ENCODE measurements around the gene AFDN.

Gene AFDN

GRCh38 chr6:167872538-167873210 is 46.0 kb downstream of the AFDN start:
- Histone ChIP-seq H3K27ac (no peak overlapping the region), H3K4me3 (no peak overlapping the region)
- TF ChIP-seq CTCF (IDR thresholded peaks at IDR 0.05): no peak
- DNase-seq (ENCODE audit: low spot score): no peak

DNA sequence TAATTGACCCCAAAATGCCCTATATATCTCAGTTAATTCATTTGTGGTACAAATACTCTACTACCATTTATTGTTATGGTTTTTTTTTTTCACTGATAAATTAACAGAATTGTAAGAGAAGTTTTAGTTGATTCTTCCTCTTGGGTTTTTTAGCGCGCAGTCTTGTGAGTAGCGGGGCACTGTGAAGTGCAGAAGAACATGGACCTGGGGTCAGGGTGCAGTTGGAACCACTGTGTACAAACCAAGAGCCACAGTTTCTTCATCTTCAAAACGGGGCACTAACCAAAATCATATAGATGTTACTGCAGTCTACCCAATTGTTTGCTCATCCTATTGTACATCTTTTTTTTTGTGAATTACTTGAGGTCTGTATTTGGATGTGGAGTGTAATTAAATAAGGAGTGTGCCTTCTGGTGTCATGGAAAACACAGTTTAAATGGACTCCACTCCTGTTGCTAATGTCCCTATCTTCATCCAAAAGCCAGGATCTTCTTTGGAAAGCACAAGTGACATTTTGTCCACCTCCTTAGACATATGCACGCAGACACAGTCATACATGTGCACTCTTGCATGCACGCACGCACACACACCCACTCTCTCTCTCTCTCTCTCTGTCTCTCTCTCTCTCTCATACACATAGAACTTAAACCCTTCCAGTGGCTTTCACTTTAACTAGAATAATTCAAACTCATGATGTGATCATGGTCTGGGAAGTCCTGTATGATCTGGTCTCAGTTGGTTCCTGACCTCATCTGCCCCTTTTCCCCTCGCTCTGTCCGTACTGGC is 51.5 kb downstream of the AFDN start:
- Histone ChIP-seq H3K4me3 (no peak overlapping the region), H3K27ac (no peak overlapping the region)
- TF ChIP-seq CTCF (IDR thresholded peaks at IDR 0.05): no peak
- DNase-seq (ENCODE audit: low spot score): no peak

DNA sequence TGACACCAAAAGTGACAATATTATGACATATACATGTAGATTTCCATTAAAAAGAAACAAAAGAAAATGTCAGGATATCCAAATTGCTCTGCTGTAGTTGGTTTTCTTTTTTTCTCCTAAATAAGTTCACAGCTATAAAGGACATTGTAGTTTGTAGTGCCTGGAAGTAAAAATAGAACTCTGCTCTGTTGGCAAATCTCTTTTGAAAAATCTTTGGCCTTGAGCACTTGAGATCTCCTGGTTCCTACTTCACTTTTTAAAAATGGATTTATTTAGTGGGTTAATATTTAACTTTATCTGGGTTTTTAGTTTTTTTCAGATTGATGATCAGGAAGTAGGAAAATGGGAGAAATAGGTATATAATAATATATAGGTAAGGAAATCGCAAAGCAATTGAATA is 52.9 kb downstream of the AFDN start:
- DNase-seq (ENCODE audit: low spot score): no peak
- no peak overlapping the region for H3K4me3 ChIP-seq
- no peak overlapping the region for H3K27ac ChIP-seq
- no peak for TF ChIP-seq CTCF (IDR thresholded peaks at IDR 0.05)

GRCh38 chr6:167881327-167881726 is 54.6 kb downstream of the AFDN start:
- Histone ChIP-seq H3K4me3 (no peak overlapping the region), H3K27ac (no peak overlapping the region)
- no peak for TF ChIP-seq CTCF (IDR thresholded peaks at IDR 0.05)
- no peak for DNase-seq (ENCODE audit: low spot score)

DNA sequence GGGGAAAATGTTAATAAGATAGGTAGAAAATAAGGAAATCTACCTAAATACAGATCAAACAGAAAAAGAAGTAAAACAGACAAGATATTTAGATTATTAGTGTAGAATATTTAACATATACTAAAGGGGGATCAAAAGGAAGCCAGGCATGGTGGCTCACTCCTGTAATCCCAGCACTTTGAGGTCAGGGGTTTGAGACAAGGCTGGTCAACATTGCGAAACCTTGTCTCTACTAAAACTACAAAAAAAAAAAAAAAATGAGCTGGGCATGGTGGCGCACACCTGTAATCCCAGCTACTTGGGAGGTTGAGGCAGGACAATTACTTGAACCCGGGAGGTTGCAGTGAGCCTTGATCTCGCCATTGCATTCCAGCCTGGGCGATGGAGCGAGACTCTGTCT is 55.5 kb downstream of the AFDN start:
- no peak for TF ChIP-seq CTCF (IDR thresholded peaks at IDR 0.05)
- H3K4me3 ChIP-seq: no peak overlapping the region
- no peak for DNase-seq (ENCODE audit: low spot score)
- no peak overlapping the region for H3K27ac ChIP-seq

- no peak overlapping the region for H3K4me3 ChIP-seq
- H3K27ac ChIP-seq: no peak overlapping the region
- TF ChIP-seq CTCF (IDR thresholded peaks at IDR 0.05): no peak
Measured at GRCh38 chr6:167888098-167888497, 61.4 kb downstream of the AFDN start.

More at GRCh38 chr6:167888098-167888497, 61.4 kb downstream of the AFDN start:
- DNase-seq (ENCODE audit: low spot score): no peak

Data from coronary artery (tissue), 2 donors.